ENCODE results near the gene STON1. TPM values are rescaled to one million over a fixed set of nuclear protein-coding genes. Genes with fewer than 3 reads are reported as not detected.

STON1 gene
- total RNA-seq, 1 experiment from 2014 or later = 5.5 TPM

DNA sequence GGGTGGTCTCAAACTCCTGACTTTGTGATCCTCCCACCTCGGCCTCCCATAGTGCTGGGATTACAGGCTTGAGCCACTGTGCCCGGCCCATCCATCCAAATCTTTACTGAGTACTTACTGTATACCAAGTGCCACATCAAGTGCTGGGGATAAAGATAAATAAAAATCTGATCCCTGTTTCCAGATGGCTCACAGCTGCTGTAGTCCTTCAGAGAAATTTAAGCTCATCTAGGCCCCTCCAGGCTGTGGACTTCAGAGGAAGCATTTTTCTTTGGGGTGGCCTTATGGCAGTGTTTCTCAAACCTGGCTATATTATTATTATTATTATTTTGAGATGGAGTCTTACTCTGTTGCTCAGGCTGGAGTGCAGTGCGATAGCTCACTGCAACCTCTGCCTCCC lies 54.0 kb downstream of the STON1 start:
- Histone ChIP-seq H3K9me3 (ENCODE audit: control insufficient read depth, low read depth, low read length) (no peaks in the 10 kb centered on the region), H2BK15ac (ENCODE audit: low read depth, low read length) (no peak overlapping the region), H3K23me2 (ENCODE audit: insufficient read length, low read depth, low read length, poor library complexity, severe bottlenecking) (no peaks in the 10 kb centered on the region), H4K20me1 (ENCODE audit: control insufficient read depth, insufficient read depth, insufficient read length) (no peaks in the 10 kb centered on the region), H3K4ac (ENCODE audit: low read depth, low read length) (no peak overlapping the region), H2BK5ac (ENCODE audit: insufficient read length, low read length) (no peak overlapping the region), H3K27ac (ENCODE audit: insufficient read length, low read depth, low read length) (no peak overlapping the region), H3K79me2 (ENCODE audit: insufficient read depth, low read length) (no peaks in the 10 kb centered on the region), H2AFZ (ENCODE audit: low read length) (no peak overlapping the region), H3T11ph (ENCODE audit: low read length) (no peak overlapping the region), H3K23ac (ENCODE audit: insufficient read length, low read depth, low read length) (no peak overlapping the region), H3K4me2 (ENCODE audit: insufficient read depth, insufficient read length, low read length) (no peak overlapping the region), H3K9ac (ENCODE audit: extremely low read depth, insufficient read length, low read length) (no peak overlapping the region), H3K27me3 (ENCODE audit: insufficient read depth, low read length) (no peaks in the 10 kb centered on the region), H2AK5ac (ENCODE audit: insufficient read length, low read length) (no peak overlapping the region), H4K91ac (ENCODE audit: insufficient read length, low read depth, low read length) (no peak overlapping the region), H3K14ac (ENCODE audit: insufficient read depth, low read length) (no peak overlapping the region), H4K5ac (ENCODE audit: insufficient read length, low read depth, low read length) (no peak overlapping the region), H2BK120ac (ENCODE audit: low read depth, low read length, poor library complexity, severe bottlenecking) (no peak overlapping the region), H2BK12ac (ENCODE audit: insufficient read length, low read depth, low read length) (no peak overlapping the region), H3K79me1 (ENCODE audit: insufficient read depth, low read depth, low read length, poor library complexity, severe bottlenecking) (no peaks in the 10 kb centered on the region), H3K4me1 (ENCODE audit: insufficient read depth, low read length) (peaks cover 8% of the 10 kb centered on the region; the same call in 1 of the 2 replicates), H2BK20ac (ENCODE audit: low read depth, low read length, poor library complexity, severe bottlenecking) (no peak overlapping the region), H4K8ac (replicated peaks; ENCODE audit: insufficient read length, low read depth, low read length) (no peak overlapping the region), H3K56ac (ENCODE audit: insufficient read length, low read depth, low read length) (no peak overlapping the region), H3K18ac (ENCODE audit: insufficient read length, low read depth, low read length) (no peak overlapping the region)
- peaks cover 32 to 37% of the 10 kb centered on the region in 2 experiments for H3K4me1 Mint-ChIP-seq
- H3K4me3 Mint-ChIP-seq = no peak overlapping the region; a peak in 1 of 5 replicates
- peaks cover 20 to 37% (median 26%) of the 10 kb centered on the region in 3 experiments for H3K36me3 Mint-ChIP-seq (ENCODE audit: insufficient read depth in 1 of 3, low read depth in 3 of 3)
- DNase-seq = no peak
- no peaks in the 10 kb centered on the region; a peak in 1 of 5 replicates for H3K9me3 Mint-ChIP-seq
- no CpG with 5 or more reads among the region's 3 CpGs for WGBS (ENCODE audit: extremely low coverage, insufficient read length, low lambda C conversion rate)
- H3K27me3 Mint-ChIP-seq (ENCODE audit: low read depth) = peaks cover 14% of the 10 kb centered on the region
- no peak overlapping the region for H3K27ac Mint-ChIP-seq
- TF ChIP-seq, protein P1, sequence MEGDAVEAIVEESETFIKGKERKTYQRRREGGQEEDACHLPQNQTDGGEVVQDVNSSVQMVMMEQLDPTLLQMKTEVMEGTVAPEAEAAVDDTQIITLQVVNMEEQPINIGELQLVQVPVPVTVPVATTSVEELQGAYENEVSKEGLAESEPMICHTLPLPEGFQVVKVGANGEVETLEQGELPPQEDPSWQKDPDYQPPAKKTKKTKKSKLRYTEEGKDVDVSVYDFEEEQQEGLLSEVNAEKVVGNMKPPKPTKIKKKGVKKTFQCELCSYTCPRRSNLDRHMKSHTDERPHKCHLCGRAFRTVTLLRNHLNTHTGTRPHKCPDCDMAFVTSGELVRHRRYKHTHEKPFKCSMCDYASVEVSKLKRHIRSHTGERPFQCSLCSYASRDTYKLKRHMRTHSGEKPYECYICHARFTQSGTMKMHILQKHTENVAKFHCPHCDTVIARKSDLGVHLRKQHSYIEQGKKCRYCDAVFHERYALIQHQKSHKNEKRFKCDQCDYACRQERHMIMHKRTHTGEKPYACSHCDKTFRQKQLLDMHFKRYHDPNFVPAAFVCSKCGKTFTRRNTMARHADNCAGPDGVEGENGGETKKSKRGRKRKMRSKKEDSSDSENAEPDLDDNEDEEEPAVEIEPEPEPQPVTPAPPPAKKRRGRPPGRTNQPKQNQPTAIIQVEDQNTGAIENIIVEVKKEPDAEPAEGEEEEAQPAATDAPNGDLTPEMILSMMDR (conservative IDR thresholded peaks at IDR 0.05) = no peak

All from H9 (cell line).